HCT116 (cell line): ENCODE results near the gene HOXA2. TPM values are rescaled to one million over a fixed set of nuclear protein-coding genes. Genes with fewer than 3 reads are reported as not detected.

Experiments
- ATAC-seq: fragments of 200-7000 bp; cut with Tn5 transposase; 2 replicates; pipeline ENCODE4 v1.9.1; 2020; ENCODE audit warnings: mild to moderate bottlenecking, moderate library complexity
- BruUV-seq: library from RNA; stranded (reverse); fragments of 400-500 nt; replicated peaks from 2 replicates; lab custom pipeline; 2021; lab: Mats Ljungman, UMichigan
- CTCF ChIA-PET: fragments of 300-600 bp; sonication (Branson Sonifier 250); formaldehyde crosslinking; loops from one replicate; lab custom pipeline; 2021; ENCODE audit warnings: antibody characterized with exemption; lab: Charles Lee
- POLR2A ChIA-PET: fragments of 300-600, 350-600 bp; sonication (Branson Sonifier 250); formaldehyde crosslinking; loops from one replicate; lab custom pipeline; 2021; ENCODE audit warnings: antibody characterized with exemption; lab: Charles Lee
- RAD21 ChIA-PET, 2 experiments: fragments of 300-600 bp; sonication (Branson Sonifier 250); formaldehyde crosslinking; loops; one replicate each; lab custom pipeline; 2023; ENCODE audit warnings: low total read pairs in 2 of 2; ENCODE audit not compliant: uncharacterized antibody in 2 of 2, unreplicated experiment in 2 of 2, low non-redundant PET in 1 of 2; lab: Charles Lee
- DNase-seq: peaks from one replicate; pipeline ENCODE4 v3.0.0-alpha.2; 2010; ENCODE audit warnings: low read depth, low spot score
- H2AFZ ChIP-seq: fragments of 200-600 bp; shearing (Covaris generic), sonication (generic); 2 replicates; pipeline ENCODE4 v1.6.1; 2017; ENCODE audit warnings: low read depth, mixed run types, mixed read lengths, antibody characterized with exemption, low read length; ENCODE audit not compliant: poor library complexity, severe bottlenecking
- H3K27ac ChIP-seq: 2 replicates; pipeline ENCODE4 v1.5.1; 2012; ENCODE audit warnings: low read depth, low read length
- H3K27me3 ChIP-seq: fragments of 200-600 bp; sonication (generic); 2 replicates; pipeline ENCODE4 v1.6.1; 2016; ENCODE audit warnings: mixed run types, low read length, mixed read lengths; ENCODE audit not compliant: insufficient read depth
- H3K36me3 ChIP-seq, 2 experiments: fragments of 200-500 bp in 1 of 2; fragments of 200-600 bp in 1 of 2; sonication (Bioruptor generic) in 1 of 2; sonication (generic) in 1 of 2; 2 replicates each; pipeline versions ENCODE4 v1.5.1 to v1.6.1; 2014 to 2016; ENCODE audit warnings: low read length in 2 of 2, inconsistent platforms in 1 of 2, mixed read lengths in 1 of 2, mixed run types in 1 of 2; ENCODE audit not compliant: insufficient read depth in 2 of 2, control insufficient read depth in 1 of 2
- H3K4me1 ChIP-seq, 2 experiments: fragments of 200-600 bp in 1 of 2; sonication (generic) in 1 of 2; 2 replicates each; pipeline versions ENCODE4 v1.5.1 to v1.6.1; 2012 to 2017; ENCODE audit warnings: low read length in 2 of 2, inconsistent platforms in 1 of 2, mild to moderate bottlenecking in 1 of 2, mixed read lengths in 1 of 2, mixed run types in 1 of 2, moderate library complexity in 1 of 2; ENCODE audit not compliant: insufficient read depth in 2 of 2, control insufficient read depth in 1 of 2
- H3K4me2 ChIP-seq: fragments of 200-600 bp; sonication (generic); 2 replicates; pipeline ENCODE4 v1.6.1; 2017; ENCODE audit warnings: mixed run types, low read length, mixed read lengths
- H3K4me3 ChIP-seq, 2 experiments: fragments of 200-600 bp in 1 of 2; sonication (generic) in 1 of 2; replicated peaks in 1 of 2; 2 replicates each; pipeline ENCODE4 v1.5.1; 2011 to 2016; ENCODE audit warnings: low read length in 2 of 2, control low read depth in 1 of 2, low read depth in 1 of 2, mild to moderate bottlenecking in 1 of 2, mixed read lengths in 1 of 2, mixed run types in 1 of 2
- H3K79me2 ChIP-seq: fragments of 200-600 bp; sonication (generic); 2 replicates; pipeline ENCODE4 v1.6.1; 2017; ENCODE audit warnings: mild to moderate bottlenecking, mixed run types, low read length, moderate library complexity, mixed read lengths; ENCODE audit not compliant: insufficient read depth
- H3K9ac ChIP-seq: fragments of 200-600 bp; sonication (generic); 2 replicates; pipeline ENCODE4 v1.6.1; 2016; ENCODE audit warnings: low read length, mixed read lengths
- H3K9me2 ChIP-seq: fragments of 200-600 bp; sonication (generic), shearing (Covaris generic); 2 replicates; pipeline ENCODE4 v1.6.1; 2017; ENCODE audit warnings: mixed run types, mild to moderate bottlenecking, moderate library complexity; ENCODE audit not compliant: insufficient read depth
- H3K9me3 ChIP-seq, 2 experiments: fragments of 200-500 bp in 1 of 2; fragments of 200-600 bp in 1 of 2; sonication (Bioruptor generic) in 1 of 2; sonication (generic) in 1 of 2; 2 replicates each; pipeline ENCODE4 v1.6.1; 2014 to 2017; ENCODE audit warnings: low read length in 2 of 2, mixed read lengths in 2 of 2, inconsistent platforms in 1 of 2, low read depth in 1 of 2, mild to moderate bottlenecking in 1 of 2, mixed run types in 1 of 2, moderate library complexity in 1 of 2; ENCODE audit not compliant: control insufficient read depth in 1 of 2, insufficient read depth in 1 of 2
- H4K20me1 ChIP-seq: fragments of 200-600 bp; sonication (generic), shearing (Covaris generic); 2 replicates; pipeline ENCODE4 v1.6.1; 2017; ENCODE audit warnings: mixed run types, mild to moderate bottlenecking, moderate library complexity; ENCODE audit not compliant: insufficient read depth
- ATF3 ChIP-seq: IDR thresholded peaks from 2 replicates; pipeline ENCODE4 v1.6.1; 2012
- CBX3 ChIP-seq: IDR thresholded peaks from 2 replicates; pipeline ENCODE4 v1.6.1; 2012; ENCODE audit warnings: low read depth
- CEBPB ChIP-seq: IDR thresholded peaks from 2 replicates; pipeline ENCODE4 v1.6.1; 2012; ENCODE audit warnings: low read depth
- EGR1 ChIP-seq: IDR thresholded peaks from 2 replicates; pipeline ENCODE4 v1.6.1; 2012; ENCODE audit warnings: low read depth
- ELF1 ChIP-seq: IDR thresholded peaks from 2 replicates; pipeline ENCODE4 v1.6.1; 2012; ENCODE audit warnings: low read depth, borderline replicate concordance
- EZH2 ChIP-seq: fragments of 200-600 bp; sonication (generic); IDR thresholded peaks from 2 replicates; pipeline ENCODE4 v1.6.1; 2017; ENCODE audit warnings: antibody characterized with exemption, mixed run types
- EZH2phosphoT487 ChIP-seq: fragments of 200-600 bp; IDR thresholded peaks from 2 replicates; pipeline ENCODE4 v1.6.1; 2018; ENCODE audit warnings: antibody characterized with exemption, borderline replicate concordance
- JUND ChIP-seq: IDR thresholded peaks from 2 replicates; pipeline ENCODE4 v1.6.1; 2012
- POLR2A ChIP-seq: IDR thresholded peaks from 2 replicates; pipeline ENCODE4 v1.7.0; 2011; ENCODE audit warnings: borderline replicate concordance; ENCODE audit not compliant: insufficient read depth, insufficient read length; ENCODE audit errors: extremely low read depth
- POLR2AphosphoS5 ChIP-seq: IDR thresholded peaks from 2 replicates; pipeline ENCODE4 v1.6.1; 2011; ENCODE audit warnings: mild to moderate bottlenecking, low read depth, low read length, moderate library complexity
- RAD21 ChIP-seq: IDR thresholded peaks from 2 replicates; pipeline ENCODE4 v1.6.1; 2012; ENCODE audit warnings: low read depth, mild to moderate bottlenecking
- REST ChIP-seq: IDR thresholded peaks from 2 replicates; pipeline ENCODE4 v1.6.1; 2012; ENCODE audit warnings: low read depth
- TCF7L2 ChIP-seq: IDR thresholded peaks from 2 replicates; pipeline ENCODE4 v1.7.0; 2011; ENCODE audit warnings: borderline replicate concordance, inconsistent platforms; ENCODE audit not compliant: insufficient read depth, insufficient read length; ENCODE audit errors: extremely low read depth
- YY1 ChIP-seq: IDR thresholded peaks from 2 replicates; pipeline ENCODE4 v1.6.1; 2011; ENCODE audit warnings: low read length, low read depth, moderate library complexity, mild to moderate bottlenecking; ENCODE audit not compliant: insufficient replicate concordance; ENCODE audit errors: extremely low read depth
- ZFX ChIP-seq: fragments of 450-650 bp; IDR thresholded peaks from 2 replicates; pipeline ENCODE4 v1.6.1; 2017
- ZNF274 ChIP-seq: fragments of 200-500 bp; sonication (Bioruptor generic); IDR thresholded peaks from 2 replicates; pipeline ENCODE4 v1.6.1; 2014; ENCODE audit warnings: mild to moderate bottlenecking, low read depth, low read length, inconsistent platforms
- intact Hi-C: fragments of 100-400 bp; cut with micrococcal nuclease; formaldehyde crosslinking; loops from 2 replicates; pipeline ENCODE4 v1.10.0; 2022
- total RNA-seq: library from RNA; stranded (reverse); gene quantifications from one replicate; pipeline ENCODE4 v1.2.1, GENCODE V29; 2021; ENCODE audit not compliant: unreplicated experiment
- TF ChIP-seq, protein P1 (sequence below): IDR thresholded peaks from 2 replicates; pipeline ENCODE4 v1.6.1; 2012

The HOXA2 gene
- total RNA-seq, 1 experiment from 2014 or later = 0.57 TPM

GRCh38 chr7:27112361-27112760 lies 9.9 kb upstream of the HOXA2 start:
- Histone ChIP-seq H4K20me1 (no peaks in the 10 kb centered on the region), H3K27me3 (no peaks in the 10 kb centered on the region), H3K9me3 (no peaks in the 10 kb centered on the region), H3K4me2 (peak overlapping the region; percentile 98), H3K4me1 (peaks cover 56 to 62% of the 10 kb centered on the region in 2 experiments), H3K9ac (peak overlapping the region; percentile 70), H3K79me2 (peaks cover 20% of the 10 kb centered on the region), H3K36me3 (no peaks in the 10 kb centered on the region), H3K27ac (no peak overlapping the region), H3K9me2 (no peaks in the 10 kb centered on the region), H2AFZ (no peak overlapping the region), H3K4me3 (peak overlapping the region; percentile 57 to 74; a peak in 2 of 4 replicates)
- no TSS peak for BruUV-seq
- DNase-seq (no peak), ATAC-seq (no peak)
- POLR2A ChIA-PET = no interaction called here
- intact Hi-C loops = no loop called here
- TF ChIP-seq, protein P1, sequence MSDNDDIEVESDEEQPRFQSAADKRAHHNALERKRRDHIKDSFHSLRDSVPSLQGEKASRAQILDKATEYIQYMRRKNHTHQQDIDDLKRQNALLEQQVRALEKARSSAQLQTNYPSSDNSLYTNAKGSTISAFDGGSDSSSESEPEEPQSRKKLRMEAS = no peak
- TF ChIP-seq ATF3 = no peak
- TF ChIP-seq TCF7L2 = no peak
- no peak for TF ChIP-seq EGR1
- no peak for TF ChIP-seq EZH2
- TF ChIP-seq CEBPB = no peak
- no peak for TF ChIP-seq ZFX
- no peak for TF ChIP-seq ELF1
- TF ChIP-seq POLR2A = no peak
- no peak for TF ChIP-seq YY1
- TF ChIP-seq CBX3 = no peak
- TF ChIP-seq REST = no peak
- TF ChIP-seq JUND = no peak
- no peak for TF ChIP-seq POLR2AphosphoS5
- no peak for TF ChIP-seq ZNF274
- TF ChIP-seq RAD21 = no peak
- TF ChIP-seq EZH2phosphoT487 = no peak
- RAD21 ChIA-PET = no interaction called here
- CTCF ChIA-PET = no interaction called here
